Endothelial cell (in vitro differentiated cells): ENCODE measurements around the gene TMIGD3. TPM values are rescaled to one million over a fixed set of nuclear protein-coding genes. Genes with fewer than 3 reads are reported as not detected.

Experiments
- DNase-seq: peaks from one replicate; pipeline ENCODE4 v3.0.0; 2021; ENCODE audit warnings: low spot score
- H3K27ac Mint-ChIP-seq: one replicate; pipeline ENCODE4 v1.8.0; 2021; ENCODE audit warnings: mixed read lengths, inconsistent platforms; ENCODE audit not compliant: unreplicated experiment
- H3K27me3 Mint-ChIP-seq: one replicate; pipeline ENCODE4 v1.8.0; 2021; ENCODE audit warnings: mild to moderate bottlenecking, moderate library complexity, mixed read lengths, inconsistent platforms; ENCODE audit not compliant: unreplicated experiment
- H3K36me3 Mint-ChIP-seq: one replicate; pipeline ENCODE4 v1.8.0; 2021; ENCODE audit warnings: mild to moderate bottlenecking, low read depth, mixed read lengths, inconsistent platforms; ENCODE audit not compliant: unreplicated experiment
- H3K4me1 Mint-ChIP-seq: one replicate; pipeline ENCODE4 v1.8.0; 2021; ENCODE audit warnings: mild to moderate bottlenecking, mixed read lengths, inconsistent platforms; ENCODE audit not compliant: unreplicated experiment
- H3K4me3 Mint-ChIP-seq: one replicate; pipeline ENCODE4 v1.8.0; 2021; ENCODE audit warnings: mild to moderate bottlenecking, mixed read lengths, inconsistent platforms; ENCODE audit not compliant: unreplicated experiment
- H3K9me3 Mint-ChIP-seq: one replicate; pipeline ENCODE4 v1.8.0; 2021; ENCODE audit warnings: mixed read lengths, inconsistent platforms; ENCODE audit not compliant: unreplicated experiment
- CTCF ChIP-seq: fragments of 200-600 bp; sonication (generic); IDR thresholded peaks from one replicate; pipeline ENCODE4 v1.5.0; 2021; ENCODE audit warnings: antibody characterized with exemption; ENCODE audit not compliant: unreplicated experiment
- total RNA-seq: library from RNA; stranded (reverse); fragmentation: NEBNext Ultra II Directional; extraction: Animal tissue kit (Norgen Biotek cat#: 25700); gene quantifications from one replicate; pipeline ENCODE4 v1.2.1, GENCODE V29; 2021; ENCODE audit not compliant: unreplicated experiment

The TMIGD3 gene
- total RNA-seq, 1 donor from 2014 or later: 1.1 TPM

- Mint-ChIP-seq H3K36me3 (no peaks in the 10 kb centered on the region), H3K27me3 (peaks cover 1% of the 10 kb centered on the region), H3K4me3 (no peak overlapping the region), H3K4me1 (no peaks in the 10 kb centered on the region), H3K9me3 (no peaks in the 10 kb centered on the region), H3K27ac (no peak overlapping the region)
- no peak for TF ChIP-seq CTCF
- no peak for DNase-seq
Observed at GRCh38 chr1:111542187-111542586, 38.8 kb upstream of the TMIGD3 start.

GRCh38 chr1:111541721-111542120 is 38.3 kb upstream of the TMIGD3 start:
- Mint-ChIP-seq H3K27me3 (peaks cover 1% of the 10 kb centered on the region), H3K27ac (no peak overlapping the region)

GRCh38 chr1:111540928-111541327 is 37.5 kb upstream of the TMIGD3 start:
- Mint-ChIP-seq H3K4me1 (peaks cover 3% of the 10 kb centered on the region), H3K4me3 (no peak overlapping the region), H3K9me3 (no peaks in the 10 kb centered on the region), H3K27me3 (peaks cover 1% of the 10 kb centered on the region), H3K36me3 (no peaks in the 10 kb centered on the region), H3K27ac (no peak overlapping the region)
- no peak for DNase-seq
- TF ChIP-seq CTCF: no peak

More at GRCh38 chr1:111541721-111542120, 38.3 kb upstream of the TMIGD3 start:
- Mint-ChIP-seq H3K4me3 (no peak overlapping the region), H3K4me1 (peaks cover under 1% of the 10 kb centered on the region), H3K9me3 (no peaks in the 10 kb centered on the region), H3K36me3 (no peaks in the 10 kb centered on the region)
- no peak for DNase-seq
- no peak for TF ChIP-seq CTCF

GRCh38 chr1:111538343-111539025 is 35.1 kb upstream of the TMIGD3 start:
- H3K9me3 Mint-ChIP-seq: no peaks in the 10 kb centered on the region
- H3K36me3 Mint-ChIP-seq: no peaks in the 10 kb centered on the region
- H3K27me3 Mint-ChIP-seq: no peaks in the 10 kb centered on the region
- DNase-seq: no peak
- H3K4me3 Mint-ChIP-seq: no peak overlapping the region
- no peak for TF ChIP-seq CTCF
- H3K27ac Mint-ChIP-seq: no peak overlapping the region
- peaks cover 3% of the 10 kb centered on the region for H3K4me1 Mint-ChIP-seq
